ENCODE measurements around the gene KDM6B. TPM values are rescaled to one million over a fixed set of nuclear protein-coding genes. Genes with fewer than 3 reads are reported as not detected.

KDM6B gene
- total RNA-seq, 1 experiment from 2014 or later = 29.0 TPM

GRCh38 chr17:7856811-7857712 lies 23.0 kb downstream of the KDM6B start, which contains the start of gene NAA38:
TSS of gene NAA38 (minus strand) at chr17:7857559. CDS start at chr17:7857463, 96 bp downstream.
- Mint-ChIP-seq H3K27ac (ENCODE audit: unreplicated experiment) (no peak within 1 kb of the TSS), H3K27me3 (ENCODE audit: unreplicated experiment) (no peaks in the 10 kb centered on the region), H3K4me3 (ENCODE audit: low read depth, unreplicated experiment) (no peak within 1 kb of the TSS), H3K4me1 (ENCODE audit: low read depth, unreplicated experiment) (no peaks in the 10 kb centered on the region), H3K36me3 (ENCODE audit: insufficient read depth, unreplicated experiment) (peaks cover 14% of the 10 kb centered on the region), H3K9me3 (ENCODE audit: low read depth, unreplicated experiment) (no peaks in the 10 kb centered on the region)
- BruUV-seq (replicated peaks) = TSS peak; percentile 96
- no peak for TF ChIP-seq CTCF (IDR thresholded peaks at IDR 0.05; ENCODE audit: unreplicated experiment)
- CTCF ChIA-PET = interaction anchor here (0.5 to 1.1 kb wide), 9 partner anchors 12 to 237 kb away, joined by 3 to 6 read pairs (median 4); partner anchors contain the start of gene KDM6B
- DNase-seq = peak; percentile 91
- intact Hi-C loops (cut with micrococcal nuclease; ENCODE audit: unreplicated experiment) = loop anchor here (1.0 to 10.0 kb wide), 4 partner anchors 14 to 132 kb away; no protein-coding TSS in a partner anchor

GRCh38 chr17:7857713-7858521 lies 23.9 kb downstream of the KDM6B start, which contains the start of gene CYB5D1:
TSS of gene CYB5D1 (plus strand) at chr17:7858003. CDS start at chr17:7858135, 132 bp downstream.
- Mint-ChIP-seq H3K36me3 (ENCODE audit: insufficient read depth, unreplicated experiment) (peaks cover 7% of the 10 kb centered on the region), H3K4me1 (ENCODE audit: low read depth, unreplicated experiment) (peaks cover 7% of the 10 kb centered on the region), H3K4me3 (ENCODE audit: low read depth, unreplicated experiment) (no peak within 1 kb of the TSS), H3K27me3 (ENCODE audit: unreplicated experiment) (no peaks in the 10 kb centered on the region), H3K27ac (ENCODE audit: unreplicated experiment) (no peak within 1 kb of the TSS), H3K9me3 (ENCODE audit: low read depth, unreplicated experiment) (no peaks in the 10 kb centered on the region)
- intact Hi-C loops (cut with micrococcal nuclease; ENCODE audit: unreplicated experiment) = loop anchor here (1.0 to 10.0 kb wide), 4 partner anchors 15 to 131 kb away; no protein-coding TSS in a partner anchor
- BruUV-seq (replicated peaks) = no TSS peak
- DNase-seq = peak; percentile 78
- CTCF ChIA-PET = interaction anchor here (0.7 to 1.1 kb wide), 7 partner anchors 13 to 238 kb away, joined by 3 to 5 read pairs (median 4); partner anchors contain the start of gene KDM6B
- no peak for TF ChIP-seq CTCF (IDR thresholded peaks at IDR 0.05; ENCODE audit: unreplicated experiment)

GRCh38 chr17:7858522-7858810 lies 24.4 kb downstream of the KDM6B start:
- TF ChIP-seq CTCF (IDR thresholded peaks at IDR 0.05; ENCODE audit: unreplicated experiment) = no peak
- Mint-ChIP-seq H3K9me3 (ENCODE audit: low read depth, unreplicated experiment) (no peaks in the 10 kb centered on the region), H3K36me3 (ENCODE audit: insufficient read depth, unreplicated experiment) (peaks cover 4% of the 10 kb centered on the region), H3K4me1 (ENCODE audit: low read depth, unreplicated experiment) (peaks cover 9% of the 10 kb centered on the region), H3K27me3 (ENCODE audit: unreplicated experiment) (no peaks in the 10 kb centered on the region), H3K4me3 (ENCODE audit: low read depth, unreplicated experiment) (no peak overlapping the region), H3K27ac (ENCODE audit: unreplicated experiment) (no peak overlapping the region)
- intact Hi-C loops (cut with micrococcal nuclease; ENCODE audit: unreplicated experiment) = loop anchor here (10.0 kb wide), 1 partner anchor 114 kb away; no protein-coding TSS in a partner anchor
- CTCF ChIA-PET = no interaction called here
- BruUV-seq (replicated peaks) = no TSS peak
- DNase-seq = peak; percentile 57

DNA sequence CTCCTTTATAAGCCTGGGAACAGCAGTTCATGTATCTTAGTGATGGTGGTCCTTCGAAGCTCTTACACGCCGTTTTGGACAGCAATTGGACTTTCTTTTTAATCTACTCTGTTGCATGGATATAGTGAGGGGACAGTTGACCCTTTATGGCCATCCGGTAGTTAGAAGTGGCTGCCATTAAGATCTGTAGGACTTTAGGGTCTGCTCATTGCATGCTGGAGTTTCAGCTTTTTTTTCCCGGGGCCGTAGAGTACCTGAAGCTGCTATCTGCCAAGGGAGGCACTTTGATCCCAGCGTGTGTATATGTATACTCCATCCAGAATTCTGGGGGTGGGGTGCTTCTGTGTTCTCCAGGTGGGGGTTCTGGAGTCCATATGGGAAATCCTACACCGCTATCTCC lies 25.0 kb downstream of the KDM6B start:
- BruUV-seq (replicated peaks) = no TSS peak
- peaks cover 9% of the 10 kb centered on the region for H3K4me1 Mint-ChIP-seq (ENCODE audit: low read depth, unreplicated experiment)
- CTCF ChIA-PET = no interaction called here

More for the DNA sequence above, 25.0 kb downstream of the KDM6B start:
- Mint-ChIP-seq H3K4me3 (ENCODE audit: low read depth, unreplicated experiment) (no peak overlapping the region), H3K9me3 (ENCODE audit: low read depth, unreplicated experiment) (no peaks in the 10 kb centered on the region), H3K36me3 (ENCODE audit: insufficient read depth, unreplicated experiment) (peaks cover 4% of the 10 kb centered on the region), H3K27ac (ENCODE audit: unreplicated experiment) (no peak overlapping the region), H3K27me3 (ENCODE audit: unreplicated experiment) (no peaks in the 10 kb centered on the region)
- intact Hi-C loops (cut with micrococcal nuclease; ENCODE audit: unreplicated experiment) = loop anchor here (10.0 kb wide), 1 partner anchor 114 kb away; no protein-coding TSS in a partner anchor
- no peak for TF ChIP-seq CTCF (IDR thresholded peaks at IDR 0.05; ENCODE audit: unreplicated experiment)
- DNase-seq = no peak

All from Calu3 (cell line).